Stimulated activated memory B cell treated with anti-CD40 and anti-IgM and Interleukin-4, amounts not matched to agents 10 μg/mL and 1 μg/mL and 100 μg/mL, for 72 hours (primary cell): Measurements from ENCODE around the gene CELF1.
"Not testable (repeated sequence)": the region's sequence is repeated elsewhere in the genome, so short reads cannot be mapped to it uniquely, and the experiment has no call there.

Source experiments
- ATAC-seq: fragments of 150-1000 bp; cut with Tn5 transposase; 2 replicates; pipeline ENCODE4 v1.10.0; 2021
- H3K27ac Mint-ChIP-seq: one replicate; pipeline ENCODE4 v1.8.0; 2022; ENCODE audit warnings: mild to moderate bottlenecking, mixed read lengths
- H3K27me3 Mint-ChIP-seq: one replicate; pipeline ENCODE4 v1.8.0; 2022; ENCODE audit warnings: mixed read lengths
- H3K36me3 Mint-ChIP-seq: one replicate; pipeline ENCODE4 v1.8.0; 2022; ENCODE audit warnings: mixed read lengths
- H3K4me1 Mint-ChIP-seq: one replicate; pipeline ENCODE4 v1.8.0; 2022; ENCODE audit warnings: mixed read lengths
- H3K4me3 Mint-ChIP-seq: one replicate; pipeline ENCODE4 v1.8.0; 2022; ENCODE audit warnings: mild to moderate bottlenecking, moderate library complexity, mixed read lengths
- H3K9me3 Mint-ChIP-seq: one replicate; pipeline ENCODE4 v1.8.0; 2022; ENCODE audit warnings: mixed read lengths

Gene CELF1

DNA sequence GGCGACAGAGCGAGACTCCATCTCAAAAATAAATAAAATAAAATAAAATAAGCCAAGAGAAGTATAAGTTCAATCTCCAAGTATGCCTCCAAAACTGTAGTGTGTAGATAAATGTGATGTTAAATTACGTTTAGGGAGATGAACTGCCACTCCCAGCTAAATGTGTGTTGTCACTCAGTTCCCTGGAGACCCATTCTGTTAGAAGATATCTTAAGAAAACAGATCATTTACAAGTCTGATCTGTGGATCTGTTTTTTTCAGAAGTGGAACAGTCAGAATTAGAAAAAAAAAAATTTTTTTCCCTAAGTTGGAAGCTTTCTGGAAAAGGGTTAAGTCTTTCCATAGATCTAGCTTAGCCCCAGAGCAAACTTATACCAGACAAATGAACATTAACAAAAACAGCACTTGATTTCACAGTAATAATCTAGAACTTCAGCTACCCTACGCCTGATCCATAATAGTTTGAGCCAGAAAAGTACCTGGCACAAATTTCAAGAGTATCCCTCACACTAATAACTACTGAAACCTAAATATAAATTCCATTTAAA lies 18.2 kb downstream of the CELF1 start:
- peaks cover 53% of the 10 kb centered on the region for H3K4me1 Mint-ChIP-seq
- H3K27me3 Mint-ChIP-seq = no peaks in the 10 kb centered on the region
- ATAC-seq = no peak
- H3K27ac Mint-ChIP-seq = no peak overlapping the region
- H3K9me3 Mint-ChIP-seq = no peaks in the 10 kb centered on the region
- H3K36me3 Mint-ChIP-seq = peaks cover 17% of the 10 kb centered on the region
- H3K4me3 Mint-ChIP-seq = no peak overlapping the region

DNA sequence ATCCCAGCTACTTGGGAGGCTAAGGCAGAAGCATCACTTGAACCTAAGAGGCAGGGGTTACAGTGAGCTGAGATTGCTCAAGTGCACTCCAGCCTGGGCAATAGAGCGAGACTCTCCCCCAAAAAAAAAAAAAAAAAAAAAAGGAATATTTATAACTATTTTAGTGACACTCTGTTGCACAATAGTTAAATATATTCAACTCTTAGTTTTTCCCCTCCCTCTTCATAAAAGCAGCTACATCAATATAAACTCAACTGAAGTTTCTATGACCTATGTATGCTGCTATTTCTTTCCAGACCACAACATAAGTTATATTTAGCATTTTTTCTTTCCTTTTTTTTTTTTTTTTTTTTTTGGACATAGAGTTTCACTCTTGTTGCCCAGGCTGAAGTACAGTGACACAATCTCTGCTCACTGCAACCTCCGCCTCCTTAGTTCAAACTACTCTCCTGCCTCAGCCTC lies 19.2 kb downstream of the CELF1 start:
- H3K4me1 Mint-ChIP-seq = peaks cover 47% of the 10 kb centered on the region
- H3K27me3 Mint-ChIP-seq = no peaks in the 10 kb centered on the region
- ATAC-seq = no peak

DNA sequence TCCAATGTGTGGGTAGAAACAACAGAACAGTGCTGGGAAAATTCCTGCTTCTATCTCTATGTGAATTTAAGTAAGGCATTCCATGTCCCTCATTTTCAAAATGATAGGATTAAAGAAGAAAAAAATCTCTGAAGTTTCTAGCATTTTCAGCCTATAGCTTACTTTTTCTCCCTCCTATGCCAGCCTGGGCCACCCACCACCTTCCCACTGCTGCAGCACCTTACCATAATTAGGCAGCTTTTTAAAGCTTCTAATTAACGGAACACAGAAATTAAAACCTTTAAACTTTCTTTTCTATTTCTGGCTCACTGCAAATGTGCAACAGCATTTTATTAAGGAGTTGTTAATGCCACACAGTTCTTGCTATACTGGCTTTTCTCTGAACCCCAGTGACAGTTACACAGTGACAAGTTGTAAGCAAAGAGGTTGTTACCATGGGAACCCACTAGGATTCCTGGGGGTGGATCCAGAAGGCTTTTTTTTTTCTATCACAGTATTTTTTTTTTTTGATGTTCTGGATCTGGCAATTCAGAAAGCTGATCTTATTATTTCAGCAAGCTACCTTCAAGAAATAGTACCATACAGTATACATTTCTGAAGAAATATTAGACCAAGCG lies 20.2 kb downstream of the CELF1 start:
- no peak for ATAC-seq
- Mint-ChIP-seq H3K27me3 (no peaks in the 10 kb centered on the region), H3K36me3 (peaks cover 15% of the 10 kb centered on the region), H3K4me3 (no peak overlapping the region), H3K9me3 (no peaks in the 10 kb centered on the region), H3K27ac (no peak overlapping the region), H3K4me1 (peaks cover 40% of the 10 kb centered on the region)

More for the DNA sequence above, 19.2 kb downstream of the CELF1 start:
- H3K27ac Mint-ChIP-seq = no peak overlapping the region
- no peaks in the 10 kb centered on the region for H3K9me3 Mint-ChIP-seq
- no peak overlapping the region for H3K4me3 Mint-ChIP-seq
- H3K36me3 Mint-ChIP-seq = peaks cover 18% of the 10 kb centered on the region

DNA sequence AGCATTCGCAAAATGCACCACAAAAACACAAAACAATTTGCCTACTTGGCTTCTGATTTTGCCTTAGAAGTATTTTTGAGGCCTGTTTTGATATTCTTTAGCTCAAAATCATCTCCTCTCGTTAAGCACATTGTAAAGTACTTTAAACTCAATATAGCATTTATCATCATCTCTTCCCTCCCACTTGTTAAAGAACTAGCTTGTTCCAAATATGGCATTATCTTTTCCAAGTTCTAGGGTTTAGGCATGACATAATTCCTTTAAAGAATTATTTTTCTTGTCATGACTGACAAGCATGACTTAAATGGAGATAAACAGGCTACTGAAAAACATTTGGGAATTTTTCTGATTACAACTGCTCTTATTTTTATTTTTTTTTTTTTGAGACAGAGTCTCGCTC lies 21.3 kb downstream of the CELF1 start:
- ATAC-seq = no peak
- peaks cover 15% of the 10 kb centered on the region for H3K36me3 Mint-ChIP-seq
- no peaks in the 10 kb centered on the region for H3K27me3 Mint-ChIP-seq
- no peak overlapping the region for H3K27ac Mint-ChIP-seq
- peaks cover 41% of the 10 kb centered on the region for H3K4me1 Mint-ChIP-seq
- no peak overlapping the region for H3K4me3 Mint-ChIP-seq
- H3K9me3 Mint-ChIP-seq = no peaks in the 10 kb centered on the region

DNA sequence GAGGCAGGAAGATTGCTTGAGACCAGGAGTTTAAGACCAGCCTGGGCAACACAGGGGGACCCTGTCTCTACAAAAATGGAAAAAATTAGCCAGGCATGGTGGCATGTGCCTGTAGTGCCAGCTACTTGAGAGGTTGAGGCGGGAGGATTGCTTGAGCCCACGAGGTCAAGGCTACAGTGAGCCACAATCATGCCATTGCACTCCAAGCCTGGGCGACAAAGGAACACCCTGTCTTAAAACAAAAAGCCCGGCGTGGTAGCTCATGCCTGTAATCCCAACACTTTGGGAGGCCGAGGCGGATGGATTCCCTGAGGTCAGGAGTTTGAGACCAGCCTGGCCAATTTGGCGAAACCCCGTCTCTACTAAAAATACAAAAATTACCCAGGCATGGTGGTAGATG lies 22.2 kb downstream of the CELF1 start:
- H3K27me3 Mint-ChIP-seq, ATAC-seq, H3K4me3 Mint-ChIP-seq, H3K9me3 Mint-ChIP-seq: not testable (repeated sequence)
- Mint-ChIP-seq H3K4me1 (peaks cover 50% of the 10 kb centered on the region), H3K27ac (peak overlapping the region; percentile 23), H3K36me3 (peaks cover 13% of the 10 kb centered on the region)

DNA sequence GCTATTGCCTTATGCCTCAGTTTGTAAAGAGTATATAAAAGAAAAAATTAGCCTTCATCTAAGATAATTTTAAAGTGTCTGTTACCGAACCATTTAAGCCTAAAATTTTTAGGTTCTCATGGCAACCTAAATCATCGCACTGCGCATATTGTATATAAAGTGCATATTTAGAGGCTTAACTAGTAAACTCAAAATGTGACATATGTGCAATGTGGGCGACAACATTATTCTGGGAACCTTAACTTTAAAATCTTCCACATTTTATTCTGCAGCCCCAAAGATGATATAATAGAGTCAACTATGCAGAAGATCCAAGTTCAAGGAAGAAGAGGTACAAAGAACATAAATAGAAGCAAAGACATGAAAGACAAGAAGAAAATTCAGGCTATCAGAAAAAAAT lies 23.0 kb downstream of the CELF1 start:
- Mint-ChIP-seq H3K27me3 (no peaks in the 10 kb centered on the region), H3K27ac (peak overlapping the region; percentile 23), H3K36me3 (peaks cover 16% of the 10 kb centered on the region), H3K9me3 (no peaks in the 10 kb centered on the region), H3K4me3 (no peak overlapping the region), H3K4me1 (peaks cover 53% of the 10 kb centered on the region)
- no peak for ATAC-seq

DNA sequence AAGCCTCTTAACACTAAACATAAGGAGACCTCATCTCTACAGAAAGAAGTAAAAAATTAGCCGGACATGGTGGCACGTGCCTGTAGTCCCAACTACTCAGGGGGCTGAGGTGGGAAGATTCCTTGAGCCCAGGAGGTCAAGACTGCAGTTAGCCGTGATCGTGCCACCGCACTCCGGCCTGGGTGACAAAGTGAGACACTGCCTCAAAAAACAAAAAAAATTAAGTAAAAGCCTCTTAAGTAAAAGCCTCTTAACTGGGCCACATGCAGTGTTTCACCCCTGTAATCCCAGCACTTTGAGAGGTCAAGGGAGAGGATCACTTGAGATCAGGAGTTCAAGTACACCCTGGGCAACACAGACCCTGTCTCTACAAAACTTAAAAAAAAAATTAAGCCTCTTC lies 25.7 kb downstream of the CELF1 start:
- Mint-ChIP-seq H3K36me3 (peaks cover 16% of the 10 kb centered on the region), H3K4me1 (peaks cover 67% of the 10 kb centered on the region), H3K9me3 (no peaks in the 10 kb centered on the region), H3K27ac (no peak overlapping the region), H3K27me3 (no peaks in the 10 kb centered on the region), H3K4me3 (no peak overlapping the region)
- ATAC-seq = no peak

DNA sequence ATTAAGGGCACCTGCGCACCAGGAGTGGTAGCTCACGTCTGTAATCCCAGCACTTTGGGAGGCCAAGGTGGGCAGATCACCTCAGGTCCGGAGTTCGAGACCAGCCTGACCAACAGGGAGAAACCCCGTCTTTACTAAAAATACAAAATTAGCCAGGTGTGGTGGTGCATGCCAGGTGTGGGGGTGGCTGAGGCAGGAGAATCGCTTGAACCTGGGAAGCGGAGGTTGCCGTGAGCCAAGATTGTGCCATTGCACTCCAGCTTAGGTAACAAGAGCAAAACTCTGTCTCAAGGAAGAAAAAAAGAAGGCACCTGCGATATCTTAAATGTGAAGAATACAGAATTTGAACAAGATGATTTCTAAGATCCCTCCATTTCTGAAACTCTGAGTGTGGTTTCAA lies 26.9 kb downstream of the CELF1 start:
- peaks cover 16% of the 10 kb centered on the region for H3K36me3 Mint-ChIP-seq
- not testable (repeated sequence) for H3K27me3 Mint-ChIP-seq, H3K9me3 Mint-ChIP-seq, H3K4me3 Mint-ChIP-seq, ATAC-seq
- H3K27ac Mint-ChIP-seq = peak overlapping the region; percentile 78
- peaks cover 61% of the 10 kb centered on the region for H3K4me1 Mint-ChIP-seq

DNA sequence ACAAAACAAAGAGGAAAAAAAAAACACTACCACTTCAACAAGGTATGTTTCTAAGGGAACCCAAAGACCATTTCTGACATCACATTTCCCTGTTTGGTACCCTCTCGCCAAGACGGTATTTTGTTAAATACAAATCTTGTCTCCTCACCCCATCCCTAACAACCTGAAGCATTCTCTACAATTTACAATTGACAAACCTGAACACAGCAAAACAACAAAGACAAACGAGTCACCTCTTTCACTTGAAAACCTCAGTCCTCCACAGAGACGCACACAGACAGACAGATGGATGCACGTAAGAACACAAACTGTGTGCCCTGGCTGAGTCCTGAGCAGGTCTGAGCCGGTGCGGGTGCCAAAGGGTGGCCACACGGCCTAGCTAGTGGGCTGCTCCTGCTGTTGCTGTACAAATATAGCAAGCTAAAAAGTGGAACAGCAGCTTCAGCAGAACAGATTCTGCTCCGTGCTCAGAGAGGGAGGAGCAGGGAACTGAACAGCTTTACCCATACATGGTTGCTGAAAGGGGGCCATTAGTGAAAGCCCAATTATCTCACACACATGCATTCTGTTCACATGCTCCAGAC lies 28.5 kb downstream of the CELF1 start:
- peak overlapping the region; percentile 70 for H3K27ac Mint-ChIP-seq
- peak overlapping the region; percentile 10 for H3K4me3 Mint-ChIP-seq
- peaks cover 54% of the 10 kb centered on the region for H3K4me1 Mint-ChIP-seq
- H3K27me3 Mint-ChIP-seq = no peaks in the 10 kb centered on the region
- ATAC-seq = peak; percentile 62
- peaks cover 15% of the 10 kb centered on the region for H3K36me3 Mint-ChIP-seq
- no peaks in the 10 kb centered on the region for H3K9me3 Mint-ChIP-seq

DNA sequence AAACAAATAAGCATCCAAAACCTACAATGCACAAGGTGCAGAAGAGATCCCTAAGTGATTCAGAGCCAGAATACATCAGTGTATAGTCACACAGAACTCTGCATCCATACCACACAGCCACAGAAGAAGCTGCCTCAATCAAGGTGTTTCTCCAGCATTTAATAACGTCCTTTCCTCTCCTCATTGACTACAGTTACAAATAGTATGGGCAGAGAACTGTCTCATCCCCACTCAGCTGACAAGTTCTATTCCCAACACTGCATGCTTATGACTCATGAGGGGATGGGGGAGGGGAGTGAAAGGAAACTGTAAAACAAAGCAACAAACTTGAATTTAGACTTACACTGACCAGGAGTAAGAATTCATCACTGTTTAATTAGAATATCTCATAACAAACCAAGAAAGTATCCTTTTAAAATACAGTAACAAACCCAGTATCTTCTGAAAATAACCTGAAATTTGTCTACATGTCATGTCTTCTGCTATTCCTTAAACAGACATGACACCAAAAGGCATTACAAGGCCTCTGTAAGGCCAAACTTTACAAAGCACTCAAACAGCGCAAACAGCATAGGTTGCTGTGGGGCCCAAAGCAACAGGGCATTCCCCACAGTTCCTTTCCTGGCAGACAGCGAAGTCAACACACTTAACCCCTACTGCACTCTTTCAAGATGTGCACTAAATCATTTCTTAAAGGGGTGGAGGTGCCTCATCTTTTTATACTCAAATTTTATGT lies 29.3 kb downstream of the CELF1 start:
- peak; percentile 86 for ATAC-seq
- peak overlapping the region; percentile 35 for H3K4me3 Mint-ChIP-seq
- peak overlapping the region; percentile 70 for H3K27ac Mint-ChIP-seq
- peaks cover 56% of the 10 kb centered on the region for H3K4me1 Mint-ChIP-seq
- peaks cover 13% of the 10 kb centered on the region for H3K36me3 Mint-ChIP-seq
- H3K27me3 Mint-ChIP-seq = no peaks in the 10 kb centered on the region
- H3K9me3 Mint-ChIP-seq = no peaks in the 10 kb centered on the region

DNA sequence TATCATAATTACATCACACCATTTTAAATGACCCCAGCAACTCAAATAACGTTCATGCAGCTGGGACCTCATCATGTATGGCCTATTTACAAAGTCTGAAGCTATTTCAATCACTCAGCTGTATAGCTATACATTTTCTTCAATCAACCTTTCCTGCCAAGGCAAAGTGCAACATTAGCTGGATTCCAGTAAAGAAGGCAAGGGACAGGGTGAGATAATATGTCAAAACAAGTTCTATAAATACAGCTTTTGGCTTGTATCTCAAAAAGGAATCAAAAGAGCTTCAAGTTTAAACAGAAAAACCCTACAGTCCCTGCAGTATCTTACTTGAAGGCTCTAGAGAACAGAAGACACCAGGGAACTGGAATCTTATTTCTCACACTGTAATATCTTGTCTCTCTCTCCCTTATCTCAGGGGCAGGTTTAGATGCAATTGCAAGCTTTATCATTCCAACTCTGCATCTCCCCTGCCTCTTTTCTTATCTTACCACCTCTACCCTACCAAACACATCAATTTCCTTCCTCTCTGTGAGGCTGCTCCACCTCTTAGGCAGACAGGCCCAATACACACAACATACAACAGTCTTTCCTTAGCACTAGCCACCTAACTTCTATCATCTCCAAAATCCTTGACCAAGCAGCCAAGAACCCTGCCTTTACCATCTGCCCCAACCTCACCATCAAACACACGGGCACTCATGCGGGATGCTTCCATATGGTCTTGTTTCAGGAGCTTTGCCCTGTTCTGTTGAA lies 34.5 kb downstream of the CELF1 start:
- ATAC-seq = no peak
- no peaks in the 10 kb centered on the region for H3K27me3 Mint-ChIP-seq
- peaks cover 71% of the 10 kb centered on the region for H3K4me1 Mint-ChIP-seq
- H3K4me3 Mint-ChIP-seq = peak overlapping the region; percentile 1
- no peaks in the 10 kb centered on the region for H3K9me3 Mint-ChIP-seq
- peak overlapping the region; percentile 25 for H3K27ac Mint-ChIP-seq
- H3K36me3 Mint-ChIP-seq = peaks cover 7% of the 10 kb centered on the region

DNA sequence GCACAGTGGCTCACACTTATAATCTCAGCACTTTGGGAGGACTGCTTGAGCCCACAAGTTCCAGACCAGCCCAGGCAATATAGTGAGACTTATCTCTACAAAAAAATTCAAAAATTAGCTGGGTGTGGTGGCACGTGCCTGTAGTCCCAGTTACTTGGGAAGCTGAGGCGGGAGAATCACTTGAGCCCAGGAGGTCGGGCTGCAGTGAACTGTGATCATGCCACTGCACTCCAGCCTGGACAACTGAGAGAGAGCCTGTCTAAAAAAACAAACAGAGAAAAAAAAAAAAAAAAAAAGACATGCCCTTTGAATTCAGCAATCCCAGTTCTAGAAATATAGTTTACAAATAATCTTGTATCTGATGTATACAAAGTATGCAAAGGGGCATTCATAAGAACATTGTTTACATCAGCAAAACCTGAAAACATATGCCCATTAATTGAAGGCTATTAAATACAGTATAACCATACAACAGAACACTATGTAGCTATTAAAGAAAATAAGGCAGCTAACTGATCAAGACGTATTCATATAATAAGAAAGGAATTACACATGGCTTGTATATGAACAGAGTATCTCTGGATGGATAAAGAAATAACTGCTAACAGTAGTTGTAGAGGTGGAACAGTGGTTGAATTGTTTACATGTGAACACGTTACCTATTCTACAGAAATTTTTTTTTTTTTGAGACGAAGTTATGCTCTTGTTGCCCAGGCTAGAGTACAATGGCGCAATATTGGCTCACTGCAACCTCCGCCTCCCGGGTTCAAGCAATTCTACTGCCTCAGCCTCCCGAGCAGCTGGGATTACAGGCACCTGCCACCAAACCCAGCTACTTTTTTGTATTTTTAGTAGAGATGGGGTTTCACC lies 35.7 kb downstream of the CELF1 start:
- ATAC-seq = no peak
- no peak overlapping the region for H3K4me3 Mint-ChIP-seq
- peaks cover 76% of the 10 kb centered on the region for H3K4me1 Mint-ChIP-seq
- peaks cover 7% of the 10 kb centered on the region for H3K36me3 Mint-ChIP-seq
- no peaks in the 10 kb centered on the region for H3K9me3 Mint-ChIP-seq
- no peaks in the 10 kb centered on the region for H3K27me3 Mint-ChIP-seq
- peak overlapping the region; percentile 55 for H3K27ac Mint-ChIP-seq

DNA sequence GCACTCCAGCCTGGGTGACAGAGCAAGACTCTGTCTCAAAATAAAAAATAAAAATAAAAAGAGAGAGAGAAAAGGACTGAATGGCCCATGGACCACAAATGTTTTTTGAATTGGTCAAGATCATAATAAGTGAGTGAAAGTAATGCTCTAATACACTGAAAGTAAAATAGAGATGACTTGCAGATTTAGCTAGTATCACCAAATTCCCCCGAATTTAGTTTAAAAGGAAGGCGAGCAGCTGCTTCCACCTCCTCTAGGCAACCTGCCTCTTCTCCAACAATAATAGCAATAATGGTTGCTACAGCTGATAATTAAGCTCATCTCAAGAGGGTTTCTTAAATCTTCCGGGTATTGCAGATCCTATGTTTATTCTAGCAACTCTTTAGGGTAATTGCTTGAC lies 36.8 kb downstream of the CELF1 start:
- no peak overlapping the region for H3K4me3 Mint-ChIP-seq
- no peak for ATAC-seq
- H3K36me3 Mint-ChIP-seq = peaks cover 7% of the 10 kb centered on the region
- H3K27me3 Mint-ChIP-seq = no peaks in the 10 kb centered on the region
- peak overlapping the region; percentile 93 for H3K27ac Mint-ChIP-seq
- peaks cover 86% of the 10 kb centered on the region for H3K4me1 Mint-ChIP-seq
- no peaks in the 10 kb centered on the region for H3K9me3 Mint-ChIP-seq

DNA sequence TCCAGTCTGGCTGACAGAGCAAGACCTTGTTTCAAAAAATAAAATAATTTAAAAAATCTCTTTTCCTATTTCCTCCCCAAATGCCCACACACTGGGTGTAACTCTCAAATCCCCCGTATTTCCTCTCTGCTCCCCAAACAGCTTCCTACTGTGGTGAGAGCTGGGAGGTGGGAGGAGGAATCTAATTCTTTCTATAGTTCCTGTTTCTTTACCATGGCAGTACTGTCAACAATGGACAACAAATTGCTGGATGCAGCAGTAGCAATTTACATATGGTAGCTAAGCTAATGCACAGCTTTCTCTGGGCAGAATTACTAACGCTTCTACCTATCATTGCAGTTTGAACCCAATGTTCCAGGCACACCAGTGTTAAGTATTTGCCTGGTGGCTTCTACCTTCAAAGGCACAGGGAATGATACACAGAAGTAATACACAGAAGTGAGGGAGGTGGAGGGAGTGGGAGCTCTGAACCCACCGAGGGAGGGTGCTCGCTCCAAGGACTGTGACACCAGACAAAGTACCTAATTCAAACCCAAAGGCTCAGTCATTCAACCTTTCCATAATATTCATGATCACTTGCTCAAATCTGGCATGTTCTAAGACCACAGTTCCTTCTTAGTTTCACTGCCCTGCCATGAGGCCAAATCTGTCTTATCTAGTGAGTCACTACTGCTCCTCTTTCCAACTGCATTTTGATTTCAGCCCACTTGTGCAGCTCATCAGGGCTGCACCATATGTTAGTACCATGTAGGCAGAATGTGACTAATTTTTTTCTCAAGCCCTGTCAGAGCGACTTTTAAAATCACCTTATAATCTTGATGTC lies 37.9 kb downstream of the CELF1 start:
- H3K4me3 Mint-ChIP-seq = peak overlapping the region; percentile 52
- no peaks in the 10 kb centered on the region for H3K27me3 Mint-ChIP-seq
- ATAC-seq = peak; percentile 77
- peak overlapping the region; percentile 93 for H3K27ac Mint-ChIP-seq
- H3K36me3 Mint-ChIP-seq = peaks cover 5% of the 10 kb centered on the region
- H3K4me1 Mint-ChIP-seq = peaks cover 95% of the 10 kb centered on the region
- no peaks in the 10 kb centered on the region for H3K9me3 Mint-ChIP-seq
